Nephron (organoid): ENCODE results near the gene CLTRN.

Source experiments
- H3K27ac Mint-ChIP-seq, 3 experiments: 2 replicates each; pipeline ENCODE4 v1.8.0; 2020; ENCODE audit warnings: mixed read lengths in 3 of 3, mild to moderate bottlenecking in 2 of 3, moderate library complexity in 1 of 3
- H3K27me3 Mint-ChIP-seq: 2 replicates; pipeline ENCODE4 v1.8.0; 2021; ENCODE audit warnings: low read depth, mild to moderate bottlenecking, moderate library complexity, mixed read lengths
- H3K36me3 Mint-ChIP-seq: 2 replicates; pipeline ENCODE4 v1.8.0; 2020; ENCODE audit warnings: low read depth, mixed read lengths
- H3K4me1 Mint-ChIP-seq: 2 replicates; pipeline ENCODE4 v1.8.0; 2020; ENCODE audit warnings: mixed read lengths
- H3K4me3 Mint-ChIP-seq, 3 experiments: 2 replicates each; pipeline ENCODE4 v1.8.0; 2020; ENCODE audit warnings: mild to moderate bottlenecking in 3 of 3, mixed read lengths in 3 of 3, moderate library complexity in 2 of 3
- H3K9me3 Mint-ChIP-seq: 2 replicates; pipeline ENCODE4 v1.8.0; 2020; ENCODE audit warnings: mixed read lengths
- CTCF ChIP-seq, 3 experiments: fragments of 200-600 bp; sonication (generic); IDR thresholded peaks; one replicate each; pipeline ENCODE4 v1.5.0; 2021; ENCODE audit warnings: antibody characterized with exemption in 3 of 3; ENCODE audit not compliant: unreplicated experiment in 3 of 3

Gene CLTRN

GRCh38 chrX:15644560-15644872 is 20.1 kb downstream of the CLTRN start:
- H3K27ac Mint-ChIP-seq: no peak overlapping the region

GRCh38 chrX:15643786-15644559 is 20.6 kb downstream of the CLTRN start:
- no peak overlapping the region for H3K27ac Mint-ChIP-seq
- H3K9me3 Mint-ChIP-seq: no peaks in the 10 kb centered on the region
- H3K36me3 Mint-ChIP-seq: no peaks in the 10 kb centered on the region
- no peak overlapping the region for H3K4me3 Mint-ChIP-seq
- H3K27me3 Mint-ChIP-seq: no peaks in the 10 kb centered on the region
- H3K4me1 Mint-ChIP-seq: no peaks in the 10 kb centered on the region
- TF ChIP-seq CTCF (IDR thresholded peaks at IDR 0.05; ENCODE audit: unreplicated experiment in 3 of 3): no peak

More at GRCh38 chrX:15644560-15644872, 20.1 kb downstream of the CLTRN start:
- no peaks in the 10 kb centered on the region for H3K36me3 Mint-ChIP-seq
- H3K4me1 Mint-ChIP-seq: no peaks in the 10 kb centered on the region
- H3K9me3 Mint-ChIP-seq: no peaks in the 10 kb centered on the region
- H3K27me3 Mint-ChIP-seq: no peaks in the 10 kb centered on the region
- TF ChIP-seq CTCF (IDR thresholded peaks at IDR 0.05; ENCODE audit: unreplicated experiment in 3 of 3): no peak
- H3K4me3 Mint-ChIP-seq: no peak overlapping the region

- Mint-ChIP-seq H3K4me1 (no peaks in the 10 kb centered on the region), H3K4me3 (no peak overlapping the region), H3K36me3 (no peaks in the 10 kb centered on the region), H3K27me3 (no peaks in the 10 kb centered on the region), H3K9me3 (peaks cover 3% of the 10 kb centered on the region), H3K27ac (no peak overlapping the region)
- no peak for TF ChIP-seq CTCF (IDR thresholded peaks at IDR 0.05; ENCODE audit: unreplicated experiment in 3 of 3)
Observed at GRCh38 chrX:15631637-15632036, 33.0 kb downstream of the CLTRN start.

- H3K4me1 Mint-ChIP-seq: no peaks in the 10 kb centered on the region
- H3K36me3 Mint-ChIP-seq: no peaks in the 10 kb centered on the region
- H3K27me3 Mint-ChIP-seq: peaks cover 3% of the 10 kb centered on the region
- no peaks in the 10 kb centered on the region for H3K9me3 Mint-ChIP-seq
- TF ChIP-seq CTCF (IDR thresholded peaks at IDR 0.05; ENCODE audit: unreplicated experiment in 3 of 3): no peak
- H3K4me3 Mint-ChIP-seq: no peak overlapping the region
- no peak overlapping the region for H3K27ac Mint-ChIP-seq
Observed at GRCh38 chrX:15623054-15623453, 41.6 kb downstream of the CLTRN start.

- Mint-ChIP-seq H3K36me3 (no peaks in the 10 kb centered on the region), H3K9me3 (no peaks in the 10 kb centered on the region), H3K27ac (no peak overlapping the region), H3K27me3 (peaks cover 3% of the 10 kb centered on the region), H3K4me1 (no peaks in the 10 kb centered on the region), H3K4me3 (no peak overlapping the region)
- TF ChIP-seq CTCF (IDR thresholded peaks at IDR 0.05; ENCODE audit: unreplicated experiment in 3 of 3): no peak
Observed at GRCh38 chrX:15619053-15619755, 45.4 kb downstream of the CLTRN start.

GRCh38 chrX:15617111-15617510 is 47.5 kb downstream of the CLTRN start:
- TF ChIP-seq CTCF (IDR thresholded peaks at IDR 0.05; ENCODE audit: unreplicated experiment in 3 of 3): no peak
- no peak overlapping the region for H3K27ac Mint-ChIP-seq
- no peaks in the 10 kb centered on the region for H3K36me3 Mint-ChIP-seq
- H3K4me1 Mint-ChIP-seq: no peaks in the 10 kb centered on the region
- H3K9me3 Mint-ChIP-seq: no peaks in the 10 kb centered on the region
- H3K4me3 Mint-ChIP-seq: no peak overlapping the region
- peaks cover 3% of the 10 kb centered on the region for H3K27me3 Mint-ChIP-seq
